Smooth muscle cell of the brain vasculature (primary cell): ENCODE data around the gene MEX3C.

Experiments used
- DNase-seq: peaks from one replicate; pipeline ENCODE4 v3.0.0-alpha.2; 2012; ENCODE audit warnings: low read depth, low spot score

Gene MEX3C

GRCh38 chr18:51191128-51191717 lies 6.3 kb downstream of the MEX3C start:
- DNase-seq: no peak

GRCh38 chr18:51190000-51190399 lies 7.5 kb downstream of the MEX3C start:
- DNase-seq: no peak

- DNase-seq: no peak
These were observed 9.3 kb downstream of the MEX3C start for GRCh38 chr18:51188024-51188701.

GRCh38 chr18:51185075-51185474 lies 12.4 kb downstream of the MEX3C start:
- DNase-seq: no peak

- no peak for DNase-seq
These were observed 13.4 kb downstream of the MEX3C start for GRCh38 chr18:51184091-51184457.

GRCh38 chr18:51183372-51184090 lies 13.9 kb downstream of the MEX3C start:
- no peak for DNase-seq

- DNase-seq: no peak
These were observed 14.7 kb downstream of the MEX3C start for GRCh38 chr18:51182824-51183223.

- no peak for DNase-seq
These were observed 25.7 kb downstream of the MEX3C start for GRCh38 chr18:51171625-51172259.

GRCh38 chr18:51171223-51171622 lies 26.3 kb downstream of the MEX3C start:
- no peak for DNase-seq

GRCh38 chr18:51170664-51171063 lies 26.8 kb downstream of the MEX3C start:
- DNase-seq: no peak

GRCh38 chr18:51169731-51170130 lies 27.8 kb downstream of the MEX3C start:
- DNase-seq: no peak

- no peak for DNase-seq
These were observed 28.4 kb downstream of the MEX3C start for GRCh38 chr18:51168960-51169662.

- no peak for DNase-seq
These were observed 29.3 kb downstream of the MEX3C start for GRCh38 chr18:51168026-51168742.

GRCh38 chr18:51165296-51165695 lies 32.2 kb downstream of the MEX3C start:
- no peak for DNase-seq

- DNase-seq: no peak
These were observed 32.7 kb downstream of the MEX3C start for GRCh38 chr18:51164761-51165281.

- no peak for DNase-seq
These were observed 33.1 kb downstream of the MEX3C start for GRCh38 chr18:51164342-51164741.

GRCh38 chr18:51163543-51163942 lies 33.9 kb downstream of the MEX3C start:
- DNase-seq: no peak

GRCh38 chr18:51162617-51163016 lies 34.9 kb downstream of the MEX3C start:
- no peak for DNase-seq

GRCh38 chr18:51160646-51161045 lies 36.8 kb downstream of the MEX3C start:
- DNase-seq: no peak

GRCh38 chr18:51157215-51157614 lies 40.3 kb downstream of the MEX3C start:
- DNase-seq: no peak
